SH-SY5Y (cell line): ENCODE measurements around the gene UFD1.

Experiments used
- GATA2 ChIP-seq: IDR thresholded peaks from 2 replicates; pipeline ENCODE4 v1.6.1; 2011; ENCODE audit warnings: mild to moderate bottlenecking, low read depth, low read length
- GATA3 ChIP-seq: IDR thresholded peaks from 2 replicates; pipeline ENCODE4 v1.6.1; 2011; ENCODE audit warnings: low read depth, mild to moderate bottlenecking, low read length, moderate library complexity

DNA sequence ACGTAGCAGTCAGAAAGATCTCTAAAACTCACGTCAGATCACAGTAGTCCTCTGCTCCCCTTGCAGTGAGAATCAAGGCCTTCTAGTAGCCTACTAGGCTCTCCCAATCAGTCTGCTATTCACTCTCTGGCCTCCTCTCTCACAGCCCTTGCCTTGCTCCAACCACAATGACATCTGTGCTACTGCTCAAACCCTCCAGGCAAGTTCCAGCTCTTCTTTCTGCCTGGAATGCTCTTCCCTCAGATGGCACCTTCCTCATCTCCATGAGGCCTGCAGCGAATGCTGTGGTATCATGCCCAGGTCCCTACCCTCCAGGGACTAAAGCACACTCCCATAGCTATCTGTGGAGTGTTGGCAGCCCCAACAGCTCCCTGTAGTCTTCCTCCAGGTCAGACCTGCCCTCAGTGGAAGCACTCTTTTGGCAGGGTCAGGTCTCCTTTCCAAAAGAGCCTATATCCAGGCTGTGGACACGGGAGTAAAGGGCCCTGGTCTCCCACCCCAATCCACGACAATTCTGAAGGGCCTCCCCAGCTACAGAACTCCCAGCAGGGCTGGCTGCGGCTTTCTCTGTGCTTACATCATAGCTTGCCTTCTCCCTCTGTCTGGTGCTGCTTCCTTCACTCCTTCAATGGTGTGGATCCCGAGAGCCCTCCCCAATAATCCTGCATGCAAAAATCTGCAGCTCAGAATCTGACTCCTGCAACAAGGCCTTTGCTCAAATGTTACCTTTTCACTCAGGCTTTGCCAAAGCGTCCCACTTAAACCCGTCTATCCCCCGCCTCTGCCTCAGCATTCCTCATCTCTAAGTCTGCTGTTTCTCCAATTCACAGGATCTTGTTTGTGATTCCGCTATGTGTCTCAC is 56.3 kb downstream of the UFD1 start:
- no peak for TF ChIP-seq GATA3
- TF ChIP-seq GATA2: no peak
